Adrenal gland (tissue), 5 donors: ENCODE data around the gene MYO1E.
"Not testable (repeated sequence)": the region's sequence is repeated elsewhere in the genome, so short reads cannot be mapped to it uniquely, and the experiment has no call there.

ENCODE experiments used
- CTCF ChIP-seq, 6 experiments: fragments of 450-650 bp in 4 of 6; fragments of 200-600 bp in 2 of 6; sonication (generic) in 1 of 6; IDR thresholded peaks; 1 replicate in 5 of 6; 2 replicates in 1 of 6; pipeline versions ENCODE4 v1.5.1 to v1.8.0; 2016 to 2021; ENCODE audit warnings: antibody characterized with exemption in 6 of 6, mild to moderate bottlenecking in 2 of 6, moderate library complexity in 1 of 6
- POLR2A ChIP-seq, 2 donors: fragments of 450-650 bp; IDR thresholded peaks; one replicate each; pipeline ENCODE4 v1.6.1; 2017; ENCODE audit warnings: antibody characterized with exemption in 2 of 2, mild to moderate bottlenecking in 2 of 2, moderate library complexity in 1 of 2
- donor health status: DM: no; HTN: no; CAD: no.

GRCh38 chr15:59125683-59126082, 247.0 kb downstream of the MYO1E start:
- TF ChIP-seq CTCF, POLR2A (IDR thresholded peaks at IDR 0.05): not testable (repeated sequence)
